Measurements from ENCODE around the gene LILRB3.
"Not testable (repeated sequence)": the region's sequence is repeated elsewhere in the genome, so short reads cannot be mapped to it uniquely, and the experiment has no call there.

Gene LILRB3

GRCh38 chr19:54245936-54246335, 23.1 kb upstream of the LILRB3 start:
- Mint-ChIP-seq H3K4me3 (no peak overlapping the region), H3K36me3 (ENCODE audit: low read depth) (no peaks in the 10 kb centered on the region), H3K27ac (no peak overlapping the region), H3K9me3 (peaks cover 3% of the 10 kb centered on the region), H3K4me1 (peaks cover 38% of the 10 kb centered on the region), H3K27me3 (ENCODE audit: low read depth, poor library complexity) (peaks cover 14% of the 10 kb centered on the region)
- DNase-seq: no peak
- TF ChIP-seq CTCF (IDR thresholded peaks at IDR 0.05): no peak

- not testable (repeated sequence) for H3K27ac Mint-ChIP-seq; H3K4me3 Mint-ChIP-seq; H3K36me3 Mint-ChIP-seq (ENCODE audit: low read depth); H3K9me3 Mint-ChIP-seq; DNase-seq
- Mint-ChIP-seq H3K4me1 (peaks cover 48% of the 10 kb centered on the region), H3K27me3 (ENCODE audit: low read depth, poor library complexity) (peaks cover 14% of the 10 kb centered on the region)
Observed at GRCh38 chr19:54243809-54244208, 21.0 kb upstream of the LILRB3 start.

- H3K27ac Mint-ChIP-seq; H3K4me3 Mint-ChIP-seq; H3K36me3 Mint-ChIP-seq (ENCODE audit: low read depth); H3K9me3 Mint-ChIP-seq; DNase-seq: not testable (repeated sequence)
- peaks cover 42% of the 10 kb centered on the region for H3K4me1 Mint-ChIP-seq
- peaks cover 14% of the 10 kb centered on the region for H3K27me3 Mint-ChIP-seq (ENCODE audit: low read depth, poor library complexity)
Observed at GRCh38 chr19:54242646-54243045, 19.8 kb upstream of the LILRB3 start, which contains the start of gene LILRA6. TSS of gene LILRA6 (minus strand) at chr19:54242790.

GRCh38 chr19:54242234-54242633, 19.4 kb upstream of the LILRB3 start:
- not testable (repeated sequence) for H3K27ac Mint-ChIP-seq; H3K4me3 Mint-ChIP-seq; DNase-seq; H3K36me3 Mint-ChIP-seq (ENCODE audit: low read depth); H3K9me3 Mint-ChIP-seq
- Mint-ChIP-seq H3K27me3 (ENCODE audit: low read depth, poor library complexity) (peaks cover 16% of the 10 kb centered on the region), H3K4me1 (peaks cover 40% of the 10 kb centered on the region)

GRCh38 chr19:54240372-54241336, 17.8 kb upstream of the LILRB3 start:
- Mint-ChIP-seq H3K4me3 (peak overlapping the region; percentile 56), H3K4me1 (peaks cover 36% of the 10 kb centered on the region), H3K27me3 (ENCODE audit: low read depth, poor library complexity) (peaks cover 28% of the 10 kb centered on the region), H3K27ac (peak overlapping the region; percentile 84), H3K9me3 (peaks cover 11% of the 10 kb centered on the region)
- H3K36me3 Mint-ChIP-seq (ENCODE audit: low read depth); DNase-seq: not testable (repeated sequence)

- peaks cover 36% of the 10 kb centered on the region for H3K4me1 Mint-ChIP-seq
- H3K36me3 Mint-ChIP-seq (ENCODE audit: low read depth): not testable (repeated sequence)
Observed at GRCh38 chr19:54239491-54240371, 16.9 kb upstream of the LILRB3 start.

GRCh38 chr19:54233941-54234340, 11.1 kb upstream of the LILRB3 start:
- H3K36me3 Mint-ChIP-seq (ENCODE audit: low read depth): peaks cover 4% of the 10 kb centered on the region
- no peak overlapping the region for H3K4me3 Mint-ChIP-seq
- H3K4me1 Mint-ChIP-seq: peaks cover 8% of the 10 kb centered on the region
- H3K27ac Mint-ChIP-seq: no peak overlapping the region
- no peak for TF ChIP-seq CTCF (IDR thresholded peaks at IDR 0.05)
- DNase-seq: no peak
- peaks cover 29% of the 10 kb centered on the region for H3K9me3 Mint-ChIP-seq
- peaks cover 69% of the 10 kb centered on the region for H3K27me3 Mint-ChIP-seq (ENCODE audit: low read depth, poor library complexity)

More at GRCh38 chr19:54239491-54240371, 16.9 kb upstream of the LILRB3 start:
- H3K9me3 Mint-ChIP-seq: peaks cover 19% of the 10 kb centered on the region
- H3K27ac Mint-ChIP-seq, DNase-seq: not testable (repeated sequence)
- H3K4me3 Mint-ChIP-seq: peak overlapping the region; percentile 56
- peaks cover 34% of the 10 kb centered on the region for H3K27me3 Mint-ChIP-seq (ENCODE audit: low read depth, poor library complexity)

All from nephron progenitor cell (in vitro differentiated cells).